Suprapubic skin (tissue), 4 donors: ENCODE data around the gene B3GALT4. TPM values are rescaled to one million over a fixed set of nuclear protein-coding genes. Genes with fewer than 3 reads are reported as not detected.
A peak's percentile ranks its signal among the peaks of the same experiment; 100 is the strongest.

Source experiments
- DNase-seq, 2 donors: peaks; one replicate each; pipeline ENCODE4 v3.0.0-alpha.2; 2019; ENCODE audit warnings: low spot score in 2 of 2
- H3K27ac ChIP-seq: fragments of 200-600 bp; sonication (generic); one replicate; pipeline ENCODE4 v1.5.1; 2019
- H3K27me3 ChIP-seq: fragments of 200-600 bp; sonication (generic); one replicate; pipeline ENCODE4 v1.5.1; 2019
- H3K36me3 ChIP-seq: fragments of 200-600 bp; sonication (generic); one replicate; pipeline ENCODE4 v1.5.1; 2019
- H3K4me1 ChIP-seq: fragments of 200-600 bp; sonication (generic); one replicate; pipeline ENCODE4 v1.5.1; 2019
- H3K4me3 ChIP-seq: fragments of 200-600 bp; sonication (generic); one replicate; pipeline ENCODE4 v1.5.1; 2019; ENCODE audit warnings: mild to moderate bottlenecking
- H3K9me3 ChIP-seq: fragments of 200-600 bp; sonication (generic); one replicate; pipeline ENCODE4 v1.5.1; 2019
- CTCF ChIP-seq, 2 donors: fragments of 200-600 bp in 1 of 2; fragments of 450-650 bp in 1 of 2; sonication (generic) in 1 of 2; IDR thresholded peaks; one replicate each; pipeline ENCODE4 v1.5.1; 2016 to 2019; ENCODE audit warnings: antibody characterized with exemption in 2 of 2, mild to moderate bottlenecking in 1 of 2, moderate library complexity in 1 of 2
- EP300 ChIP-seq: sonication (generic); formaldehyde crosslinking; IDR thresholded peaks from one replicate; pipeline ENCODE4 v1.6.1; 2017; ENCODE audit warnings: antibody characterized with exemption
- POLR2A ChIP-seq, 2 donors: fragments of 450-650 bp; IDR thresholded peaks; one replicate each; pipeline ENCODE4 v1.6.1; 2017; ENCODE audit warnings: antibody characterized with exemption in 2 of 2, mild to moderate bottlenecking in 2 of 2, moderate library complexity in 2 of 2
- POLR2AphosphoS5 ChIP-seq, 3 donors: sonication (generic); formaldehyde crosslinking; IDR thresholded peaks; one replicate each; pipeline ENCODE4 v1.6.1; 2017; ENCODE audit warnings: antibody characterized with exemption in 3 of 3
- WGBS: methylation state at CpG from one replicate; pipeline ENCODE4 v1.1.5; 2018; 5-methylcytosine and 5-hydroxymethylcytosine counted together
- total RNA-seq, 4 donors: library from RNA; depleted of rRNA; stranded (reverse); fragments of >200 nt; gene quantifications; one replicate each; pipeline ENCODE4 v1.1.0, GENCODE V29; 2016

Gene B3GALT4
- total RNA-seq, 4 donors from 2014 or later, result 16.6 to 26.2 (median 18.2) TPM

- WGBS, result 77% methylated on average over 12 of the region's 15 CpGs
- no peaks in the 10 kb centered on the region for H3K27me3 ChIP-seq
- no peak for DNase-seq
- no peak overlapping the region for H3K4me3 ChIP-seq
- H3K9me3 ChIP-seq, result no peaks in the 10 kb centered on the region
- peaks cover 53% of the 10 kb centered on the region for H3K36me3 ChIP-seq
- H3K4me1 ChIP-seq, result peaks cover 34% of the 10 kb centered on the region
- H3K27ac ChIP-seq, result no peak overlapping the region
- TF ChIP-seq CTCF (IDR thresholded peaks at IDR 0.05) (no peak), POLR2AphosphoS5 (IDR thresholded peaks at IDR 0.05) (no peak), POLR2A (IDR thresholded peaks at IDR 0.05) (no peak), EP300 (no peak)
Measured at GRCh38 chr6:33295621-33296369, 18.9 kb downstream of the B3GALT4 start.

GRCh38 chr6:33296797-33297405 lies 20.0 kb downstream of the B3GALT4 start:
- Histone ChIP-seq H3K36me3 (peaks cover 44% of the 10 kb centered on the region), H3K4me3 (peak overlapping the region; percentile 86), H3K9me3 (no peaks in the 10 kb centered on the region), H3K27ac (peak overlapping the region; percentile 96), H3K27me3 (no peaks in the 10 kb centered on the region), H3K4me1 (peaks cover 40% of the 10 kb centered on the region)
- TF ChIP-seq EP300 (no peak), POLR2A (IDR thresholded peaks at IDR 0.05) (no peak)
- DNase-seq, result peak in 1 of 2 donors; percentile 70
- WGBS, result 70% methylated on average over 6 of the region's 12 CpGs

GRCh38 chr6:33297406-33297955 lies 20.6 kb downstream of the B3GALT4 start:
- Histone ChIP-seq H3K36me3 (peaks cover 42% of the 10 kb centered on the region), H3K4me3 (peak overlapping the region; percentile 86), H3K27ac (peak overlapping the region; percentile 96), H3K27me3 (no peaks in the 10 kb centered on the region), H3K9me3 (no peaks in the 10 kb centered on the region), H3K4me1 (peaks cover 40% of the 10 kb centered on the region)
- DNase-seq, result peak in 1 of 2 donors; percentile 83
- WGBS, result 13% methylated on average over 15 of the region's 16 CpGs
- no peak for TF ChIP-seq EP300

- Histone ChIP-seq H3K4me3 (peak overlapping the region; percentile 86), H3K36me3 (peaks cover 42% of the 10 kb centered on the region)
Measured at GRCh38 chr6:33297956-33298772, 21.2 kb downstream of the B3GALT4 start.

GRCh38 chr6:33298773-33299236 lies 21.9 kb downstream of the B3GALT4 start, which contains the start of gene RGL2:
TSS of gene RGL2 (minus strand) at chr6:33298942. CDS start at chr6:33298610, 332 bp downstream.
- Histone ChIP-seq H3K9me3 (no peaks in the 10 kb centered on the region), H3K36me3 (peaks cover 42% of the 10 kb centered on the region), H3K27me3 (no peaks in the 10 kb centered on the region), H3K27ac (peak within 1 kb of the TSS; percentile 96), H3K4me1 (peaks cover 40% of the 10 kb centered on the region), H3K4me3 (peak within 1 kb of the TSS; percentile 86)
- no peak for TF ChIP-seq POLR2AphosphoS5 (IDR thresholded peaks at IDR 0.05)
- no peak for TF ChIP-seq POLR2A (IDR thresholded peaks at IDR 0.05)
- no peak for TF ChIP-seq EP300
- no peak for TF ChIP-seq CTCF (IDR thresholded peaks at IDR 0.05)
- 0% methylated on average over 13 of the region's 34 CpGs for WGBS
- peak; percentile 93 to 94 for DNase-seq

More at GRCh38 chr6:33297956-33298772, 21.2 kb downstream of the B3GALT4 start:
- Histone ChIP-seq H3K4me1 (peaks cover 40% of the 10 kb centered on the region), H3K27ac (peak overlapping the region; percentile 96), H3K27me3 (no peaks in the 10 kb centered on the region), H3K9me3 (no peaks in the 10 kb centered on the region)
- TF ChIP-seq POLR2A (IDR thresholded peaks at IDR 0.05) (peak; percentile 16 to 63), POLR2AphosphoS5 (IDR thresholded peaks at IDR 0.05) (peak in 2 of 3 donors; percentile 48 to 76), CTCF (IDR thresholded peaks at IDR 0.05) (no peak)
- DNase-seq, result peak; percentile 89 to 92
- under 1% methylated on average over 37 of the region's 42 CpGs for WGBS
